OCI-LY7 (cell line): ENCODE data around the gene CCDC68. TPM values are rescaled to one million over a fixed set of nuclear protein-coding genes. Genes with fewer than 3 reads are reported as not detected.

Source experiments
- BruUV-seq: library from RNA; stranded (reverse); fragments of 400-500 nt; replicated peaks from 2 replicates; lab custom pipeline; 2021; lab: Mats Ljungman, UMichigan
- CTCF ChIA-PET: fragments of 300-600 bp; sonication (Branson Sonifier 250); formaldehyde crosslinking; loops from one replicate; lab custom pipeline; 2022; ENCODE audit warnings: antibody characterized with exemption; ENCODE audit not compliant: unreplicated experiment; lab: Charles Lee
- POLR2A ChIA-PET: fragments of 300-600 bp; sonication (Branson Sonifier 250); formaldehyde crosslinking; loops from one replicate; lab custom pipeline; 2022; ENCODE audit warnings: antibody characterized with exemption; lab: Charles Lee
- DNase-seq: peaks from one replicate; pipeline ENCODE4 v3.0.0-alpha.2; 2015; ENCODE audit warnings: low spot score
- H2AFZ ChIP-seq: fragments of 200-600 bp; sonication (generic), shearing (Covaris generic); 2 replicates; pipeline ENCODE4 v1.6.1; 2014; ENCODE audit warnings: mild to moderate bottlenecking, antibody characterized with exemption, low read length, moderate library complexity
- H3K27ac ChIP-seq: fragments of 200-600 bp; sonication (generic); 2 replicates; pipeline ENCODE4 v1.5.1; 2014; ENCODE audit warnings: mixed run types, low read depth, mild to moderate bottlenecking, moderate library complexity, low read length, inconsistent platforms; ENCODE audit not compliant: poor library complexity, severe bottlenecking
- H3K36me3 ChIP-seq: fragments of 200-600 bp; sonication (generic); 2 replicates; pipeline ENCODE4 v1.6.1; 2014; ENCODE audit warnings: mild to moderate bottlenecking, antibody characterized with exemption, low read length, moderate library complexity, mixed read lengths; ENCODE audit not compliant: insufficient read depth
- H3K4me1 ChIP-seq: fragments of 200-600 bp; sonication (generic); 2 replicates; pipeline ENCODE4 v1.5.1; 2014; ENCODE audit warnings: mild to moderate bottlenecking, low read length; ENCODE audit not compliant: insufficient read depth, poor library complexity, severe bottlenecking
- H3K4me2 ChIP-seq: fragments of 200-600 bp; sonication (generic); 2 replicates; pipeline ENCODE4 v1.6.1; 2014; ENCODE audit warnings: mild to moderate bottlenecking, low read length
- H3K4me3 ChIP-seq: fragments of 200-600 bp; sonication (generic); 2 replicates; pipeline ENCODE4 v1.5.1; 2014; ENCODE audit warnings: mild to moderate bottlenecking, low read depth, low read length; ENCODE audit not compliant: poor library complexity, severe bottlenecking
- H3K79me2 ChIP-seq: fragments of 200-600 bp; sonication (generic); 2 replicates; pipeline ENCODE4 v1.6.1; 2016; ENCODE audit warnings: low read depth, mild to moderate bottlenecking, low read length, moderate library complexity, mixed read lengths; ENCODE audit not compliant: insufficient read depth
- H3K9me2 ChIP-seq: fragments of 200-600 bp; sonication (generic); 2 replicates; pipeline ENCODE4 v1.6.1; 2016; ENCODE audit warnings: mild to moderate bottlenecking, low read length, mixed read lengths; ENCODE audit not compliant: insufficient read depth
- H3K9me3 ChIP-seq: fragments of 200-600 bp; sonication (generic); 2 replicates; pipeline ENCODE4 v1.6.1; 2014; ENCODE audit warnings: mild to moderate bottlenecking, mixed run types, low read length, mixed read lengths
- H4K20me1 ChIP-seq: fragments of 200-600 bp; sonication (generic); 2 replicates; pipeline ENCODE4 v1.6.1; 2014; ENCODE audit warnings: mild to moderate bottlenecking, antibody characterized with exemption, low read length, moderate library complexity, mixed read lengths; ENCODE audit not compliant: insufficient read depth
- EZH2phosphoT487 ChIP-seq: fragments of 200-600 bp; sonication (generic); IDR thresholded peaks from 2 replicates; pipeline ENCODE4 v1.6.1; 2018; ENCODE audit warnings: low read depth, borderline replicate concordance, mild to moderate bottlenecking, mixed run types, antibody characterized with exemption, low read length, moderate library complexity, mixed read lengths
- intact Hi-C: fragments of 100-400 bp; cut with micrococcal nuclease; formaldehyde crosslinking; loops from one replicate; pipeline ENCODE4 v1.10.0; 2022; ENCODE audit not compliant: unreplicated experiment
- total RNA-seq, 2 experiments: library from RNA; depleted of rRNA in 1 of 2; stranded (reverse); fragments of >200 nt in 1 of 2; shearing (Covaris generic) in 1 of 2; gene quantifications; 2 replicates each; pipeline ENCODE4 v1.2.3, GENCODE V29; 2014 to 2022
- TF ChIP-seq, protein P1 (sequence below): fragments of 200-600 bp; sonication (generic); conservative IDR thresholded peaks from 2 replicates; pipeline ENCODE4 v1.5.1; 2014; ENCODE audit warnings: mild to moderate bottlenecking, antibody characterized with exemption, low read length, moderate library complexity, mixed read lengths

Gene CCDC68
- total RNA-seq, 2 experiments from 2014 or later = not detected

DNA sequence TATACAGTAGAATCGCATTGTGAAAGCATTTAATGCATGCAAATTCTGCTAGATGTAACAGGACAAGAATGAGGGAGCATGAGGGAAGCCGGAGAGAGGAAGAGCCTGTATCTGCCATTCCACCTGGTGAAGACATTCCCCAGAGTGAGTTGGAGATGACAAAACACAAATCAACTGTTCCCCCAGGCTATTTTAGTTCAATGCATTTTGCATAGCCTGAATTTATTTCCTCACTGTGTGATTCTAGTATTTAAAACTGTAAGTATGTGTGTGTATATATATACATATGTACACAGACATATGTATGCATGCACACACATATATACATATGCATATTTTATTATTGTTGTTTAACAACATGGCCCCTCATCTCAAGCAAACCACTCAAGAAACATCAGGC, 54.7 kb downstream of the CCDC68 start:
- no peaks in the 10 kb centered on the region for H3K4me1 ChIP-seq
- ChIA-PET CTCF (no interaction called here), POLR2A (no interaction called here)
- BruUV-seq = no TSS peak
- DNase-seq = no peak
- H3K4me3 ChIP-seq = no peak overlapping the region
- no peak overlapping the region for H2AFZ ChIP-seq
- H3K9me2 ChIP-seq = no peaks in the 10 kb centered on the region
- no peaks in the 10 kb centered on the region for H3K79me2 ChIP-seq
- H3K36me3 ChIP-seq = no peaks in the 10 kb centered on the region
- no peaks in the 10 kb centered on the region for H3K9me3 ChIP-seq
- H3K4me2 ChIP-seq = no peak overlapping the region
- no peak overlapping the region for H3K27ac ChIP-seq
- TF ChIP-seq, protein P1, sequence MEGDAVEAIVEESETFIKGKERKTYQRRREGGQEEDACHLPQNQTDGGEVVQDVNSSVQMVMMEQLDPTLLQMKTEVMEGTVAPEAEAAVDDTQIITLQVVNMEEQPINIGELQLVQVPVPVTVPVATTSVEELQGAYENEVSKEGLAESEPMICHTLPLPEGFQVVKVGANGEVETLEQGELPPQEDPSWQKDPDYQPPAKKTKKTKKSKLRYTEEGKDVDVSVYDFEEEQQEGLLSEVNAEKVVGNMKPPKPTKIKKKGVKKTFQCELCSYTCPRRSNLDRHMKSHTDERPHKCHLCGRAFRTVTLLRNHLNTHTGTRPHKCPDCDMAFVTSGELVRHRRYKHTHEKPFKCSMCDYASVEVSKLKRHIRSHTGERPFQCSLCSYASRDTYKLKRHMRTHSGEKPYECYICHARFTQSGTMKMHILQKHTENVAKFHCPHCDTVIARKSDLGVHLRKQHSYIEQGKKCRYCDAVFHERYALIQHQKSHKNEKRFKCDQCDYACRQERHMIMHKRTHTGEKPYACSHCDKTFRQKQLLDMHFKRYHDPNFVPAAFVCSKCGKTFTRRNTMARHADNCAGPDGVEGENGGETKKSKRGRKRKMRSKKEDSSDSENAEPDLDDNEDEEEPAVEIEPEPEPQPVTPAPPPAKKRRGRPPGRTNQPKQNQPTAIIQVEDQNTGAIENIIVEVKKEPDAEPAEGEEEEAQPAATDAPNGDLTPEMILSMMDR = no peak
- TF ChIP-seq EZH2phosphoT487 = no peak
- no peaks in the 10 kb centered on the region for H4K20me1 ChIP-seq
- intact Hi-C loops = no loop called here

DNA sequence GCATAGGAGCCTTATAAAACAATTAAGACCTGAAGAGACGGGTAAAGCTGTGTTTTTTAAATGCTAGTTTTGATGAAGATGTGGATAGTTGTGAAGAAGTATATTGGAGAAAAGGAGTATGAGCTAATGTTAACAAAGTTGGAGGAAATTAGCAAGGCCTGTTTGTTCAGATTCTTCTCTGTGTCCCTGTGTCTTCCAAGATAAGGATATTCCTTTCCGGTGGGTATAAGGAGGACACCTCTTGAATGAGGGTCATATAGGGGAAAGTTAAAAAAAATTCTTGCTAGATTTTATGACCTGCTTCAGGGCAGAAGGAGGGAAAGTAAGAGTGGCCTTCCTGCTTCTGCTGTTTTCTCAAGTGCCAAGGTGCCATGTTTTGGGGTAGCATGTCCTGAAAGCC, 59.0 kb downstream of the CCDC68 start:
- no peaks in the 10 kb centered on the region for H4K20me1 ChIP-seq
- H3K9me3 ChIP-seq = no peaks in the 10 kb centered on the region
- no peaks in the 10 kb centered on the region for H3K36me3 ChIP-seq
- no peaks in the 10 kb centered on the region for H3K9me2 ChIP-seq
- no peak for DNase-seq
- no TSS peak for BruUV-seq
- H3K4me1 ChIP-seq = no peaks in the 10 kb centered on the region
- no peaks in the 10 kb centered on the region for H3K79me2 ChIP-seq
- no peak overlapping the region for H3K27ac ChIP-seq
- CTCF ChIA-PET = no interaction called here
- intact Hi-C loops = no loop called here
- no peak overlapping the region for H3K4me3 ChIP-seq
- H2AFZ ChIP-seq = no peak overlapping the region
- POLR2A ChIA-PET = no interaction called here
- no peak overlapping the region for H3K4me2 ChIP-seq
- no peak for TF ChIP-seq EZH2phosphoT487
- TF ChIP-seq, protein P1 = no peak

DNA sequence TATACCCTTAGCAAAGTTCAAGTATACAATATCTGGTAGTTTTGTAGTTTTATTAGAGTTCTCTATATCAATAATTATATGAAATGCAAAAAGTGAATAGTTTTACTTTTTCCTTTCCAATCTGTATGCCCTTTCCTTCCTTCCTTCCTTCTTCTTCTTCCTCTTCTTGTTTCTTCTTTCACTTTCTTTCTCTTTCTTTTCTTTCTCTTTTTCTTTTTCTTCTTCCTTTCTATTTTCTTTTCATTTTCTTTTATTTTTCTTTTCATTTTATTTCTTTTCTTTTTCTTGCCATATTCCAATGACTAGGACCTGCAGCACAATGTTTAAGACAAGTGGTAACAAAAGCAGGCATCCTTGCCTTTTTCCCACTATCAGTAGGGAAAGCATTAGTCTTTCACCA, 59.8 kb downstream of the CCDC68 start:
- H4K20me1 ChIP-seq = no peaks in the 10 kb centered on the region
- H3K9me3 ChIP-seq = no peaks in the 10 kb centered on the region
- no peaks in the 10 kb centered on the region for H3K4me1 ChIP-seq
- H3K79me2 ChIP-seq = no peaks in the 10 kb centered on the region
- ChIA-PET CTCF (no interaction called here), POLR2A (no interaction called here)
- H3K4me3 ChIP-seq = no peak overlapping the region
- no peak overlapping the region for H3K4me2 ChIP-seq
- no peaks in the 10 kb centered on the region for H3K36me3 ChIP-seq
- no peaks in the 10 kb centered on the region for H3K9me2 ChIP-seq
- no peak for DNase-seq
- H2AFZ ChIP-seq = no peak overlapping the region
- TF ChIP-seq EZH2phosphoT487 = no peak
- TF ChIP-seq, protein P1 = no peak
- no peak overlapping the region for H3K27ac ChIP-seq
- intact Hi-C loops = no loop called here
- BruUV-seq = no TSS peak
